ENCODE measurements around the gene ZNF592. TPM values are rescaled to one million over a fixed set of nuclear protein-coding genes. Genes with fewer than 3 reads are reported as not detected.

Gene ZNF592
- polyA plus RNA-seq, 1 donor (not counting 4 experiments of a cell fraction or from before 2014, with no cell fraction given): 4.1 TPM

- Histone ChIP-seq H3K9me1 (ENCODE audit: control insufficient read depth, extremely low read depth, insufficient read depth, low read length) (no peaks in the 10 kb centered on the region), H3K27me3 (ENCODE audit: control insufficient read depth, extremely low read depth, insufficient read depth, low read length) (no peaks in the 10 kb centered on the region), H3K4me2 (ENCODE audit: control insufficient read depth, extremely low read depth, insufficient read depth, low read depth, low read length) (no peak overlapping the region), H3K9me3 (ENCODE audit: control insufficient read depth, low read depth, low read length) (no peaks in the 10 kb centered on the region), H3K27ac (ENCODE audit: control insufficient read depth, insufficient read depth, low read length) (no peak overlapping the region), H4K20me1 (ENCODE audit: control insufficient read depth, extremely low read depth, insufficient read depth, low read length) (no peaks in the 10 kb centered on the region), H2AFZ (ENCODE audit: control insufficient read depth, low read length) (no peak overlapping the region), H3K4me1 (ENCODE audit: control insufficient read depth, extremely low read depth, insufficient read depth, low read length) (no peaks in the 10 kb centered on the region), H3K9ac (ENCODE audit: control insufficient read depth, extremely low read depth, insufficient read depth, low read length) (no peak overlapping the region), H3K79me2 (ENCODE audit: control insufficient read depth, insufficient read depth, low read length) (no peaks in the 10 kb centered on the region), H3K4me3 (ENCODE audit: control insufficient read depth in 2 of 3, extremely low read depth in 1 of 3, insufficient read depth in 2 of 3, low read depth in 1 of 3, low read length in 3 of 3) (no peak overlapping the region), H3K36me3 (ENCODE audit: control insufficient read depth in 2 of 2, extremely low read depth in 1 of 2, insufficient read depth in 2 of 2, low read length in 2 of 2) (no peaks in the 10 kb centered on the region)
- dilution Hi-C loops (cut with MboI; ENCODE audit: extremely low pct_ligation_motif_present, low sequenced_read_pairs): no loop called here
- TF ChIP-seq EZH2 (IDR thresholded peaks at IDR 0.05; ENCODE audit: low read length) (no peak), CTCF (optimal IDR thresholded peaks at IDR 0.05 in 1 of 3, IDR thresholded peaks at IDR 0.05 in 1 of 3, conservative IDR thresholded peaks at IDR 0.05 in 1 of 3; ENCODE audit: extremely low read depth in 1 of 3, insufficient read depth in 2 of 3, low read length in 3 of 3) (no peak)
- DNase-seq (ENCODE audit: low read depth, low spot score) (no peak), FAIRE-seq (no peak)
Measured at GRCh38 chr15:84831028-84831427, 82.6 kb downstream of the ZNF592 start.

DNA sequence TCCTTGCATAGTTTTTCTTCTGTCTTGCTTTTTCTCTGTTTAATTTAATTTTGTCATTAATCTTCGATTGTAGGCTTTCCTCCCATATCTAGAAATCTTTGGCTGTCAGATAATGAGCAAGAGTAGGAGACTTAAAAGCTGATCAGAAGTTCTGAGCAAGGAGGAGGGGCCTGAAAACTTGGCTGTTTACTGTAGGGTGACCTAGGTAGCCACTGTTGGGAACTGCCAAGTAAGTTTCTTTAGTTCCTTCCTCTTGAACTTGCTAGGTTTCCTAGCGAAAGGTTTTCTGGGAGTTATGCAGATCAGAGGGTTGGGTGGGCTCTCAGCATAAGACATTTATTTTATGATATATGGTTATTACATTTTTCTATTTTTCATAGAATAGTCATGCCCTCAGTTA is 83.2 kb downstream of the ZNF592 start:
- no peaks in the 10 kb centered on the region for H3K9me1 ChIP-seq (ENCODE audit: control insufficient read depth, extremely low read depth, insufficient read depth, low read length)
- no peaks in the 10 kb centered on the region for H3K36me3 ChIP-seq (ENCODE audit: control insufficient read depth in 2 of 2, extremely low read depth in 1 of 2, insufficient read depth in 2 of 2, low read length in 2 of 2)
- no peak overlapping the region for H3K27ac ChIP-seq (ENCODE audit: control insufficient read depth, insufficient read depth, low read length)
- H3K4me2 ChIP-seq (ENCODE audit: control insufficient read depth, extremely low read depth, insufficient read depth, low read depth, low read length): no peak overlapping the region
- no peaks in the 10 kb centered on the region for H3K4me1 ChIP-seq (ENCODE audit: control insufficient read depth, extremely low read depth, insufficient read depth, low read length)
- dilution Hi-C loops (cut with MboI; ENCODE audit: extremely low pct_ligation_motif_present, low sequenced_read_pairs): no loop called here
- no peak overlapping the region for H2AFZ ChIP-seq (ENCODE audit: control insufficient read depth, low read length)
- H3K27me3 ChIP-seq (ENCODE audit: control insufficient read depth, extremely low read depth, insufficient read depth, low read length): peaks cover 4% of the 10 kb centered on the region
- H4K20me1 ChIP-seq (ENCODE audit: control insufficient read depth, extremely low read depth, insufficient read depth, low read length): no peaks in the 10 kb centered on the region
- FAIRE-seq (no peak), DNase-seq (ENCODE audit: low read depth, low spot score) (no peak)
- H3K4me3 ChIP-seq (ENCODE audit: control insufficient read depth in 2 of 3, extremely low read depth in 1 of 3, insufficient read depth in 2 of 3, low read depth in 1 of 3, low read length in 3 of 3): no peak overlapping the region
- no peak overlapping the region for H3K9ac ChIP-seq (ENCODE audit: control insufficient read depth, extremely low read depth, insufficient read depth, low read length)
- H3K79me2 ChIP-seq (ENCODE audit: control insufficient read depth, insufficient read depth, low read length): no peaks in the 10 kb centered on the region
- H3K9me3 ChIP-seq (ENCODE audit: control insufficient read depth, low read depth, low read length): no peaks in the 10 kb centered on the region
- TF ChIP-seq EZH2 (IDR thresholded peaks at IDR 0.05; ENCODE audit: low read length): no peak
- no peak for TF ChIP-seq CTCF (optimal IDR thresholded peaks at IDR 0.05 in 1 of 3, IDR thresholded peaks at IDR 0.05 in 1 of 3, conservative IDR thresholded peaks at IDR 0.05 in 1 of 3; ENCODE audit: extremely low read depth in 1 of 3, insufficient read depth in 2 of 3, low read length in 3 of 3)

Data from keratinocyte (primary cell).